Neural crest cell (in vitro differentiated cells): ENCODE results near the gene SVIL. TPM values are rescaled to one million over a fixed set of nuclear protein-coding genes. Genes with fewer than 3 reads are reported as not detected.

Experiments
- DNase-seq: peaks from one replicate; pipeline ENCODE4 v3.0.0; 2021; ENCODE audit warnings: low read depth, mixed read lengths, low spot score
- H3K27ac Mint-ChIP-seq: one replicate; pipeline ENCODE4 v1.8.0; 2021; ENCODE audit warnings: mild to moderate bottlenecking, mixed read lengths; ENCODE audit not compliant: unreplicated experiment
- H3K27me3 Mint-ChIP-seq: 2 replicates; pipeline ENCODE4 v1.8.0; 2021; ENCODE audit warnings: low read depth, mild to moderate bottlenecking, mixed read lengths
- H3K36me3 Mint-ChIP-seq: 2 replicates; pipeline ENCODE4 v1.8.0; 2021; ENCODE audit warnings: low read depth, mild to moderate bottlenecking, mixed read lengths
- H3K4me1 Mint-ChIP-seq: 2 replicates; pipeline ENCODE4 v1.8.0; 2021; ENCODE audit warnings: mixed read lengths
- H3K4me3 Mint-ChIP-seq: one replicate; pipeline ENCODE4 v1.8.0; 2021; ENCODE audit warnings: mild to moderate bottlenecking, mixed read lengths
- H3K9me3 Mint-ChIP-seq: 2 replicates; pipeline ENCODE4 v1.8.0; 2021; ENCODE audit warnings: mixed read lengths
- CTCF ChIP-seq: fragments of 200-600 bp; sonication (generic); conservative IDR thresholded peaks from 2 replicates; pipeline ENCODE4 v1.5.0; 2021; ENCODE audit warnings: antibody characterized with exemption, mild to moderate bottlenecking
- total RNA-seq: library from RNA; stranded (reverse); gene quantifications from 2 replicates; pipeline ENCODE4 v1.2.1, GENCODE V29; 2021

SVIL gene
- total RNA-seq, 1 donor from 2014 or later = 57.5 TPM

GRCh38 chr10:29534590-29534989 lies 100.2 kb downstream of the SVIL start:
- H3K4me3 Mint-ChIP-seq = peak overlapping the region; percentile 4
- H3K36me3 Mint-ChIP-seq = peaks cover 10% of the 10 kb centered on the region
- peaks cover 68% of the 10 kb centered on the region for H3K4me1 Mint-ChIP-seq
- DNase-seq = no peak
- H3K27me3 Mint-ChIP-seq = no peaks in the 10 kb centered on the region
- H3K9me3 Mint-ChIP-seq = no peaks in the 10 kb centered on the region
- no peak for TF ChIP-seq CTCF
- H3K27ac Mint-ChIP-seq = peak overlapping the region; percentile 65

GRCh38 chr10:29533696-29534285 lies 101.0 kb downstream of the SVIL start:
- Mint-ChIP-seq H3K36me3 (peaks cover 15% of the 10 kb centered on the region), H3K27ac (peak overlapping the region; percentile 21), H3K4me3 (peak overlapping the region; percentile 39), H3K27me3 (no peaks in the 10 kb centered on the region), H3K9me3 (no peaks in the 10 kb centered on the region), H3K4me1 (peaks cover 69% of the 10 kb centered on the region)
- peak; percentile 17 for TF ChIP-seq CTCF
- DNase-seq = no peak

GRCh38 chr10:29533046-29533445 lies 101.7 kb downstream of the SVIL start:
- Mint-ChIP-seq H3K9me3 (no peaks in the 10 kb centered on the region), H3K27ac (no peak overlapping the region), H3K4me1 (peaks cover 64% of the 10 kb centered on the region), H3K27me3 (no peaks in the 10 kb centered on the region), H3K36me3 (peaks cover 15% of the 10 kb centered on the region), H3K4me3 (peak overlapping the region; percentile 39)
- no peak for DNase-seq
- no peak for TF ChIP-seq CTCF

- no peaks in the 10 kb centered on the region for H3K27me3 Mint-ChIP-seq
- no peak overlapping the region for H3K27ac Mint-ChIP-seq
- H3K4me1 Mint-ChIP-seq = peaks cover 59% of the 10 kb centered on the region
- TF ChIP-seq CTCF = no peak
- no peak for DNase-seq
- peaks cover 15% of the 10 kb centered on the region for H3K36me3 Mint-ChIP-seq
- no peaks in the 10 kb centered on the region for H3K9me3 Mint-ChIP-seq
- no peak overlapping the region for H3K4me3 Mint-ChIP-seq
Observed at GRCh38 chr10:29532256-29532878, 102.4 kb downstream of the SVIL start.

- TF ChIP-seq CTCF = no peak
- no peak overlapping the region for H3K4me3 Mint-ChIP-seq
Observed at GRCh38 chr10:29530112-29530976, 104.4 kb downstream of the SVIL start.

More at GRCh38 chr10:29530112-29530976, 104.4 kb downstream of the SVIL start:
- Mint-ChIP-seq H3K9me3 (no peaks in the 10 kb centered on the region), H3K27me3 (no peaks in the 10 kb centered on the region), H3K27ac (peak overlapping the region; percentile 14), H3K36me3 (peaks cover 22% of the 10 kb centered on the region), H3K4me1 (peaks cover 52% of the 10 kb centered on the region)
- DNase-seq = no peak
